Measurements from ENCODE around the gene C3orf85. TPM values are rescaled to one million over a fixed set of nuclear protein-coding genes. Genes with fewer than 3 reads are reported as not detected.
"Not testable (repeated sequence)": the region's sequence is repeated elsewhere in the genome, so short reads cannot be mapped to it uniquely, and the experiment has no call there.

Gene C3orf85
- total RNA-seq, 4 donors from 2014 or later, result not detected

DNA sequence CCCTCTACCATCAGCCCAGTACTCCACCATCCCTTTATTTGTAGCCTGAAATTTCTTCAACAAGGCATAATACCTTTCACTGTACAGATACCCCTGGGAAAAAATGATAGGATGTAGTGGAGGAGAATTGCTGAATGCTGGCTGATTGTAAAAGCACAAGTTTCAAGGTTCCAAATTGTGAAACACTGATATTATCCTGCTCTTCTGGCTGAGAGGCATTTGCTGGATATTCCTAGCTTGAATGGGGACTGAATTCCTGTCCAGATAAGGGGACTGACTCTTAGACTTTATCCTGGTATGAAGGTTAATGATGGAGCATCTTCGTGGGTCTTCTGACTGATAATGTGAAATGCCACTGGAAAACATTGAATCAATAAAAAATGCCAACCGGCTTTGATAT, 9.0 kb upstream of the C3orf85 start:
- TF ChIP-seq, protein P1, sequence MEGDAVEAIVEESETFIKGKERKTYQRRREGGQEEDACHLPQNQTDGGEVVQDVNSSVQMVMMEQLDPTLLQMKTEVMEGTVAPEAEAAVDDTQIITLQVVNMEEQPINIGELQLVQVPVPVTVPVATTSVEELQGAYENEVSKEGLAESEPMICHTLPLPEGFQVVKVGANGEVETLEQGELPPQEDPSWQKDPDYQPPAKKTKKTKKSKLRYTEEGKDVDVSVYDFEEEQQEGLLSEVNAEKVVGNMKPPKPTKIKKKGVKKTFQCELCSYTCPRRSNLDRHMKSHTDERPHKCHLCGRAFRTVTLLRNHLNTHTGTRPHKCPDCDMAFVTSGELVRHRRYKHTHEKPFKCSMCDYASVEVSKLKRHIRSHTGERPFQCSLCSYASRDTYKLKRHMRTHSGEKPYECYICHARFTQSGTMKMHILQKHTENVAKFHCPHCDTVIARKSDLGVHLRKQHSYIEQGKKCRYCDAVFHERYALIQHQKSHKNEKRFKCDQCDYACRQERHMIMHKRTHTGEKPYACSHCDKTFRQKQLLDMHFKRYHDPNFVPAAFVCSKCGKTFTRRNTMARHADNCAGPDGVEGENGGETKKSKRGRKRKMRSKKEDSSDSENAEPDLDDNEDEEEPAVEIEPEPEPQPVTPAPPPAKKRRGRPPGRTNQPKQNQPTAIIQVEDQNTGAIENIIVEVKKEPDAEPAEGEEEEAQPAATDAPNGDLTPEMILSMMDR (IDR thresholded peaks at IDR 0.05), result no peak
- TF ChIP-seq POLR2A (IDR thresholded peaks at IDR 0.05), result no peak
- TF ChIP-seq EP300 (IDR thresholded peaks at IDR 0.05), result no peak
- no peak for TF ChIP-seq POLR2AphosphoS5 (IDR thresholded peaks at IDR 0.05)
- Histone ChIP-seq H3K27me3 (no peaks in the 10 kb centered on the region), H3K27ac (no peak overlapping the region), H3K4me3 (no peak overlapping the region), H3K9me3 (no peaks in the 10 kb centered on the region), H3K36me3 (no peaks in the 10 kb centered on the region), H3K4me1 (no peaks in the 10 kb centered on the region)
- WGBS, 2 donors (ENCODE audit: low coverage in 1 of 2), result 78% methylated on average over 2 of the region's 2 CpGs; no CpG with 5 or more reads in 1 of the 2 donors
- no peak for ATAC-seq

DNA sequence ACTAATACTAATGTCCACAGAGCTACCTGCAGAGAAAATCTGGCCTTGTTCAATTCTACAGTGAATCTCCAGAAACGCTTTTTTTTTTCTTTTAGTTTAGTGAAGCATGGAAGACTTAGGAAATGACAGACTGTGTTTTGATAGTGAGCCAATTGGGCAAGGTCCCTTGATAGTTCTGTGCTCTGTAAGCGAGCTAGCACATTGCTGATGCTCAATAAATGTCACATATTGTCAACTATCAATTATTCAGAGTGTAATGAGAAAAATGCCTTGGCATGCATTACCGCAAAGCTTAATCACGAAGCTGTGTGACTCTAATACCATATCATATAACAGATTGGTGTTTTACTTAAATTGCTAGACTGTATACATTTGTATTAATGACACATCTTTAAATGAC, 5.2 kb upstream of the C3orf85 start:
- Histone ChIP-seq H3K27me3 (no peaks in the 10 kb centered on the region), H3K27ac (no peak overlapping the region), H3K36me3 (no peaks in the 10 kb centered on the region), H3K4me3 (no peak overlapping the region), H3K9me3 (no peaks in the 10 kb centered on the region), H3K4me1 (no peaks in the 10 kb centered on the region)
- WGBS, 2 donors (ENCODE audit: low coverage in 1 of 2), result 33 to 53% methylated on average over 4 of the region's 4 CpGs
- TF ChIP-seq, protein P1 (IDR thresholded peaks at IDR 0.05), result no peak
- TF ChIP-seq POLR2A (IDR thresholded peaks at IDR 0.05), result no peak
- no peak for TF ChIP-seq POLR2AphosphoS5 (IDR thresholded peaks at IDR 0.05)
- TF ChIP-seq EP300 (IDR thresholded peaks at IDR 0.05), result no peak
- no peak for ATAC-seq

DNA sequence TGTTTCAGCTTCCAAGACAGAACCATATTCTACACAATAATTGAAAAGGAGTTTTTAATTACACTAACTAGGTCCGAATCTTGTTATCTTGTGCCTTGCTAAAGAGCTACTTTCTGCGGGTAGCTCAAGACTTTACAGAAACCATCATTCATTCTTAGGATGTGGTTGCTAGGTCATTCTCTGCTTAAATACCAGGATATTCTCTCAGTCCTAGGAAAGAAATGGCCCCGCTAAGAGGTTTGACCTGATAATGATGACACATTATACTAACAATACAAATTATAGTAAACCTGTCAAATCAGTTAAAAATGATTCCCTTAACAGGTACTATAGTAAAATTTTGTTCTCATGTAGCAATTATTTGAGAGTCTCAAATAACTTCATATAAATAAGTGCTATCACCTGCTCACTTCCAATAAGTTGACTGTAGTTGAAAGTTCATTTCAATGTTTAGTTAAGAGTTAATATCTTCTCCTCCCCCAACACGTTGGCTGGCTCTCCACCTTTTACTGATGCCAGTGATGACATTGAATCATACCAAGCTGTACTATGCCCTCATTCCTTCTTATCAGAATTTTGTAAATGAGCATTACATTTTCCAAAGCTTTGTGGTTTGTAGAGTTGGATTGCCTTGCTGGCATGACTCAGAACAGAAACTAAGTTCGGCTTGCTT, 3.6 kb upstream of the C3orf85 start:
- Histone ChIP-seq H3K4me3 (no peak overlapping the region), H3K4me1 (no peaks in the 10 kb centered on the region), H3K36me3 (no peaks in the 10 kb centered on the region), H3K9me3 (no peaks in the 10 kb centered on the region), H3K27ac (no peak overlapping the region), H3K27me3 (no peaks in the 10 kb centered on the region)
- TF ChIP-seq, protein P1 (IDR thresholded peaks at IDR 0.05), result no peak
- TF ChIP-seq EP300 (IDR thresholded peaks at IDR 0.05) (no peak), POLR2AphosphoS5 (IDR thresholded peaks at IDR 0.05) (no peak), POLR2A (IDR thresholded peaks at IDR 0.05) (no peak)
- WGBS, 2 donors (ENCODE audit: low coverage in 1 of 2), result 63 to 86% methylated on average over 5 of the region's 5 CpGs
- no peak for ATAC-seq

DNA sequence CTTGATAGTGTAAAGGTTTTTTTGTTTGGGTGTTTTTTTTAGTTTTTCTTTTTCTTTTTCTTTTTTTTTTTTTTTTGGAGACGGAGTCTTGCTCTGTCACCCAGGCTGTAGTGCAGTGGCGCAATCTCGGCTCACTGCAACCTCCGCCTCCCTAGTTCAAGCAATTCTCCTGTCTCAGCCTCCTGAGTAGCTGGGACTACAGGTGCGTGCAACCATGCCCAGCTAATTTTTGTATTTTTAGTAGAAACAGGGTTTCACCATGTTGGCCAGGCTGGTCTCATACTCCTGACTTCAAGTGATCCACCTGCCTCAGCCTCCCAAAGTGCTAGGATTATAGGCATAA, 3.1 kb upstream of the C3orf85 start:
- not testable (repeated sequence) for H3K27ac ChIP-seq, H3K27me3 ChIP-seq, H3K4me1 ChIP-seq, H3K4me3 ChIP-seq, H3K36me3 ChIP-seq, ATAC-seq, H3K9me3 ChIP-seq
- 86 to 96% methylated on average over 2 to 5 of the region's 5 CpGs for WGBS, 2 donors (ENCODE audit: low coverage in 1 of 2)

DNA sequence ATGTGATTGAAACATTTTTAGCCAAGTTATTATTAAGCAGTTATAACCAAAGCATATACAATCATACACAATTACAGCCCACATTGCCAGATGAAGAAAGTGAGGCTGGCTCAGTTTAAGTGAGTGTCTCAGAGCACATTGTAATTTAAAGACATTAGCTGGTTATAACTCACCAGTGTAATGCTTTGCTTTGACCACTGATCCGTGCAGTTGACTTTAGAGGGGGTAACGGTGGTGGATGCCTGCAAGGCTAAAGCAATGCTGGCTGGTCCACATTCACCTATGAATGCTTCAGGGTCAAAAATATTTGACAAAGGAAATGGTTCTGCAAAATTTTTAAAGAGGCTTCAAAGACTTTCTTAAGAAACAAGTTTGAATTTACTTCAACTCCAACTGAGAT, 1.2 kb downstream of the C3orf85 start:
- Histone ChIP-seq H3K27ac (no peak overlapping the region), H3K36me3 (no peaks in the 10 kb centered on the region), H3K9me3 (no peaks in the 10 kb centered on the region), H3K4me1 (no peaks in the 10 kb centered on the region), H3K4me3 (no peak overlapping the region), H3K27me3 (no peaks in the 10 kb centered on the region)
- 58 to 67% methylated on average over 2 of the region's 2 CpGs for WGBS, 2 donors (ENCODE audit: low coverage in 1 of 2)
- TF ChIP-seq EP300 (IDR thresholded peaks at IDR 0.05) (no peak), POLR2AphosphoS5 (IDR thresholded peaks at IDR 0.05) (no peak), POLR2A (IDR thresholded peaks at IDR 0.05) (no peak)
- TF ChIP-seq, protein P1 (IDR thresholded peaks at IDR 0.05), result no peak
- no peak for ATAC-seq
